Subcutaneous adipose tissue (tissue), 4 donors: ENCODE results near the gene VPREB3. TPM values are rescaled to one million over a fixed set of nuclear protein-coding genes. Genes with fewer than 3 reads are reported as not detected.

Source experiments
- CTCF ChIP-seq: fragments of 450-650 bp; IDR thresholded peaks from one replicate; pipeline ENCODE4 v1.5.1; 2016; ENCODE audit warnings: low read depth, mild to moderate bottlenecking, control low read depth, antibody characterized with exemption, moderate library complexity
- total RNA-seq, 4 donors: library from RNA; depleted of rRNA; stranded (reverse); fragments of >200 nt; gene quantifications; one replicate each; pipeline ENCODE4 v1.1.0, GENCODE V29; 2016

VPREB3 gene
- total RNA-seq, 4 donors from 2014 or later = 6.8 TPM; not detected in 3

- no peak for TF ChIP-seq CTCF
These were observed 39.1 kb upstream of the VPREB3 start for GRCh38 chr22:23793326-23793725.

- no peak for TF ChIP-seq CTCF
These were observed 37.8 kb upstream of the VPREB3 start for GRCh38 chr22:23791738-23792645.

GRCh38 chr22:23790819-23791737 is 36.9 kb upstream of the VPREB3 start:
- no peak for TF ChIP-seq CTCF

- no peak for TF ChIP-seq CTCF
These were observed 35.4 kb upstream of the VPREB3 start for GRCh38 chr22:23789638-23790037.

- no peak for TF ChIP-seq CTCF
These were observed 34.9 kb upstream of the VPREB3 start for GRCh38 chr22:23789121-23789520.

GRCh38 chr22:23787910-23788309 is 33.7 kb upstream of the VPREB3 start:
- TF ChIP-seq CTCF = no peak

GRCh38 chr22:23787600-23787896 is 33.3 kb upstream of the VPREB3 start:
- TF ChIP-seq CTCF = no peak
